Effector memory CD4-positive, alpha-beta T cell (primary cell): ENCODE measurements around the gene AFG3L2.
A peak's percentile ranks its signal among the peaks of the same experiment; 100 is the strongest.

Experiments
- DNase-seq, 3 donors: peaks; one replicate each; pipeline ENCODE4 v3.0.0-alpha.2; 2020
- H3K27ac ChIP-seq: 2 replicates; pipeline ENCODE4 v1.7.0; 2013; ENCODE audit warnings: mild to moderate bottlenecking, low read length, moderate library complexity; ENCODE audit not compliant: insufficient read depth, poor library complexity, severe bottlenecking
- H3K27me3 ChIP-seq: replicated peaks from 2 replicates; pipeline ENCODE4 v1.7.0; 2013; ENCODE audit warnings: mild to moderate bottlenecking, low read length; ENCODE audit not compliant: insufficient read depth, control insufficient read depth, poor library complexity, severe bottlenecking
- H3K36me3 ChIP-seq: 2 replicates; pipeline ENCODE4 v1.7.0; 2013; ENCODE audit warnings: mild to moderate bottlenecking, low read length, moderate library complexity; ENCODE audit not compliant: control insufficient read depth, insufficient read depth
- H3K4me1 ChIP-seq: 2 replicates; pipeline ENCODE4 v1.7.0; 2013; ENCODE audit warnings: low read length, mild to moderate bottlenecking; ENCODE audit not compliant: control insufficient read depth, insufficient read depth, poor library complexity, severe bottlenecking
- H3K4me3 ChIP-seq: 2 replicates; pipeline ENCODE4 v1.7.0; 2013; ENCODE audit warnings: low read length, low read depth, mild to moderate bottlenecking; ENCODE audit not compliant: insufficient read depth, poor library complexity, severe bottlenecking
- H3K9me3 ChIP-seq: 2 replicates; pipeline ENCODE4 v1.7.0; 2013; ENCODE audit warnings: mild to moderate bottlenecking, low read length, moderate library complexity; ENCODE audit not compliant: control insufficient read depth
- total RNA-seq, 3 donors: gene quantifications; one replicate each; lab custom pipeline; 2026; lab: John Stamatoyannopoulos, UW

AFG3L2 gene
- total RNA-seq = 46.6 to 63.6 (median 56.9) reads per million in 3 donors

DNA sequence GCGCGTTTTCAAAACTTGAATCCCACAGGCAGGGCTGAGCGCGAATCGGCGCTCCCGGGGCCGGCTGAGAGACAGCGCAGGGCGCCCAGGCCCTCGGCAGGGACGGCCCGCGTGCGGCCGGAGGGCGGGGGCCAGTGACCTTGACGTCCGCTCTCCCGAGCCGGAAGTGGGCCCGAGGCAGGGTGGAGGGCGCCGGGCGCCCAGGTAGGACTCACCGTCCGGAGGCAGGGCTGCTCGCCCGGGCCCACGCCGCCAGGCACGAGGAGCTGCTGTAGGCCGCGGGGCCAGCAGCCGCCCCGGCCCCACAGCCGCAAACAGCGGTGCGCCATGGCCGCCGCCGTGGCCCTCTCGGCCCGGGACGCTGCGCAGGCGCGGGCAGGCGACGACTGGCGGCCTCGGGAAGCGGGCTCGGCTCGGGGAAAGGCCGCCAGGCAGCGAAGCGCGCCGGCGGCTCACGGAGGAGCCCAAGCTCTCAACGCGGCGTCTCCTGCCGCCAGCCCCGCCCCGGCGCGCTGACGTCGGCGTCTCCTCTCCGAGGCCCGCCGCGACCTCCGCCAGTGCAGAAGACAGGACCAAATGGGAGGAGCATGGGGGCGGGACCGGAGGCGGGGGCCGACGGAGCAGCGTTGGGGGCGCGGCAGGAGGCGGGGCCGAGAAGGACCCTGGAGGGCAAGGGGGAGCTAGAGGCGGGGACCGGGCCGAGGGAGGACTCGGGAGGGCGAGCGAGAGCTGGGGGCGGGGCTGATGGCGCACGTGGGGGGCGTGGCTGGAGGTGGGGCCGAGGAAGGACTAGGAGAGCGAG is at the start of gene AFG3L2:
Gene AFG3L2 (minus strand): TSS at position 474 of the 802 bp plus-strand sequence. CDS start 145 bp downstream, at position 329.
- DNase-seq = peak; percentile 100
- peak within 1 kb of the TSS; percentile 76 for H3K4me3 ChIP-seq
- peak within 1 kb of the TSS; percentile 93 for H3K27ac ChIP-seq
- H3K36me3 ChIP-seq = no peaks in the 10 kb centered on the region
- no peaks in the 10 kb centered on the region for H3K9me3 ChIP-seq
- peaks cover 21% of the 10 kb centered on the region for H3K4me1 ChIP-seq
- no peaks in the 10 kb centered on the region for H3K27me3 ChIP-seq

DNA sequence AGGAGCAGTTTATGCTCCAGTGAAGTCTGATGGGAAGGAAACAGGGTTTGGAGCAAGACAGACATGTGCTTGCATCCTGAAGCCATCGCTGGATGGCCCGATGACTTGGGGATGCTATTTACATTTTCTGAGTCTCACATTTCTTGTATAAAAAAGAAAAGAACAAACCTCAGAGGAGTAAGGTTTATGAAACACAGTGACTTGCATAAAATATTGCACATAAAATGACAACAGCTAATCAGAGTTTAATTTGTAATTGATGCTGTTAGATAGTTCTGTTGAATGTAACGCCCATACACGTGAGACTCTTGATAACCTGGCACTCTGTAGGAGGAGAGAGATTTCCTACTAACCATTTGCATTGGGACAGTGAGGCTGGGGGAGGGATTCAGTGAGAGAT is 47.2 kb upstream of the AFG3L2 start:
- Histone ChIP-seq H3K27ac (no peak overlapping the region), H3K4me3 (no peak overlapping the region), H3K36me3 (no peaks in the 10 kb centered on the region)

DNA sequence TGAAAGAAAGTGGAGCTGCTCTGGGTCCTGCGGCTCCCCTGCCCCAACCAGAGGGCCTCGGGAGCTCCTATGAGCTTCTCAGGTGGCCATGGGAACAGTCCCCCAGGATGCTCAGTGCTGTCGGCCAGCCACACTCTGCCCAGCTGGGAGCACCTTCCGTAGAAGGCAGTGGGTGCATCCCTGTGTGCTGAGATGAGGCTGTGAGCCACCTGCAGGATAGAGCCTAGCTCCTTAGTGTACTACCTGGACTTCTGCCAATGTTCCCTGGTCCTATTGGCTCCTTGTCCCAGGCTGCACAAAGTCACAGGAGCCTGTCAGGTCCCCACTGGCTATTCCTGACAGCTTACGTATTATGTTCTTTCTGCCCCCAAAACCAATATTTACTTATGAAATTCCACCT is 46.8 kb upstream of the AFG3L2 start:
- H3K9me3 ChIP-seq = no peaks in the 10 kb centered on the region
- no peaks in the 10 kb centered on the region for H3K27me3 ChIP-seq
- H3K4me3 ChIP-seq = no peak overlapping the region
- DNase-seq = no peak
- H3K4me1 ChIP-seq = no peaks in the 10 kb centered on the region
- no peak overlapping the region for H3K27ac ChIP-seq
- H3K36me3 ChIP-seq = no peaks in the 10 kb centered on the region

More for the DNA sequence above, 47.2 kb upstream of the AFG3L2 start:
- Histone ChIP-seq H3K4me1 (no peaks in the 10 kb centered on the region), H3K27me3 (no peaks in the 10 kb centered on the region), H3K9me3 (no peaks in the 10 kb centered on the region)
- no peak for DNase-seq

DNA sequence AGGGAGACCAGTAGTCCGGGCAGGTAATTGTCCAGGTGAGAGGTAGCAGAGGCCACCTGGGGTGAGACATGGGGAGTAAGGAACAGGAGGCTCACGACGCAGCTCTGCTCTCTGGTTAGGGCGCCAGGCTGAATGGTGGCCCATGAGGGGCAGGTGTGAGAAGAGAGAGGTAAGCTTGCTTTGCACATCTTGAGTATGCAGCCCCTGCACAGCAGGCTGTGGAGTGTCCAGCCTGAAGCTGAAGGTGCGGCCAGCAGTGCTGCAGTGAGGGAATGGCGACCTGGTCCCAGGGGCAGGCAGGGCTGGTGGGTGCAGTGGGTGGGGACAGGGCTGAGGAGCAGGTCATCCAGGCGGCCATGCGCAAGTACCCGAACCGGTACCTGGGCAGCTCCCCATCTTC is 46.4 kb upstream of the AFG3L2 start:
- Histone ChIP-seq H3K27ac (no peak overlapping the region), H3K4me3 (no peak overlapping the region), H3K36me3 (no peaks in the 10 kb centered on the region), H3K27me3 (no peaks in the 10 kb centered on the region), H3K4me1 (no peaks in the 10 kb centered on the region), H3K9me3 (no peaks in the 10 kb centered on the region)
- no peak for DNase-seq

DNA sequence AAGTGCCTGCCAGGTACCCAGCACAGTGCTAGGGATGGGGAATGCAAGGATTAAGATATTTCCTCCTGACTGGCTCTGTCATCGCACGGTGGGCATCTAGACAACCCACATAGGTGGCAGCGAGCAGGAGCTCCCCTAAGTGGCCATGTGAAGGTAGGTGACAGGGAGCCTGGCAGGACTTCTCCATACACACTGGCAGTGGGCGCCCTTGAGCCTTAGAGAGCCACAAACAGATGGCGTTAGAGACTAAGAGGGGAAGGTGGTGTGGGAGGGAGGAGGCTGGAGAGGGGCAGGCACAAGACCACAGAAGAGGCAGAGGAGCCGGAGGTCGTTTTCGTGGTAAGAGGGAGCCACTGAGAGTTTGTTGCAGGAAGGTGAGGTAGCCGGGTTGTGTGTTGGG is 45.9 kb upstream of the AFG3L2 start:
- DNase-seq = no peak
- no peak overlapping the region for H3K27ac ChIP-seq

DNA sequence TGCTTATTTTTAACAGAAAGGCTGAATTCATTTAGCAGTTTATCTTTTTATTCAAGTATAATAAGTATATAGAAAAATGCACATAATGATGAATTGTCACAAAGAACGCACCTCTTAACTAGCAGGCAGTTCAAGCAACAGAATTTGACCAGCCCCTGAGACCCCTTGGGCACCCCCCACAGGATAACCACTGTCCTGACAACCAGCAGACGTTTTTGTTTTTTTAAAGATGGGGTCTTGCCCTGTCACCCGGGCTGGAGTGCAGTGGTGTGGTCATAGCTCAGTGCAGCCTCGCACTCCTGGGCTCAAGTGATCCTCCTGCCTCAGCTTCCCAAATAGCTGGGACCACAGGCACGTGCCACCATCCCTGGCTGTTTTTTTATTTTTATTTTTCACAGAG is 44.7 kb upstream of the AFG3L2 start:
- no peaks in the 10 kb centered on the region for H3K27me3 ChIP-seq

More for the DNA sequence above, 45.9 kb upstream of the AFG3L2 start:
- Histone ChIP-seq H3K27me3 (no peaks in the 10 kb centered on the region), H3K4me1 (no peaks in the 10 kb centered on the region), H3K9me3 (no peaks in the 10 kb centered on the region), H3K4me3 (no peak overlapping the region), H3K36me3 (no peaks in the 10 kb centered on the region)

DNA sequence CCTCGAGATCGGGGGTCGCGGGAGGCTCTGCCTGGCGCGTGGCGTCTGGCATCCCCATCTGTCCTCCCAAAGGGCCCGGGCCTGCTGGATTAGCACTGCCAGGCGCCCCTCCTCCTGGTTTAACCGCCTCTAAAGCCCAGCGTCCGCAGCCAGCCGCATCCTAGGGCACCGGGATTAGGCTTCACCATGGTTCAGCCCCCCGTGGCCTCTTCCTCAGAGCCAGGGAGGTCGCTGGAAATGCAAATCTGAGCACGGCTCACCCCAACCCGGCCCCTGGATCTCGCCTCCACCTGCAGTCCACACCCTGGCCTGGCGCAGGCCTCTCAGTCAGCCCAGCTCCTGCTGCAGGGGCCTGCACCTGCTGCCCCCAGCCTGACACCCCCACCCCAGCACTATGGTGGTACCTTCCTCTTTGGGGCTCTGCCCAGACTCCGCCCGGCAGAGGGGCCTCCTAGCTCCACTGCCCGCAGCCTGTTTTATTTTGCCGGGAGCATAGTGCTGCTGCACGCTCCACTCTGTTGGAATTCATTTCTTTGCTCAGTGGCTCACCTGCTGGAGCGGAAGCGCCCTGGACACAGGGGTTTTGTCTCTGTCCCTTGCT is 43.9 kb upstream of the AFG3L2 start:
- Histone ChIP-seq H3K36me3 (no peaks in the 10 kb centered on the region), H3K9me3 (no peaks in the 10 kb centered on the region), H3K27me3 (no peaks in the 10 kb centered on the region), H3K4me3 (no peak overlapping the region), H3K27ac (no peak overlapping the region), H3K4me1 (no peaks in the 10 kb centered on the region)
- DNase-seq = no peak

More for the DNA sequence above, 44.7 kb upstream of the AFG3L2 start:
- DNase-seq = no peak
- Histone ChIP-seq H3K4me3 (no peak overlapping the region), H3K9me3 (no peaks in the 10 kb centered on the region), H3K4me1 (no peaks in the 10 kb centered on the region), H3K36me3 (no peaks in the 10 kb centered on the region), H3K27ac (no peak overlapping the region)

DNA sequence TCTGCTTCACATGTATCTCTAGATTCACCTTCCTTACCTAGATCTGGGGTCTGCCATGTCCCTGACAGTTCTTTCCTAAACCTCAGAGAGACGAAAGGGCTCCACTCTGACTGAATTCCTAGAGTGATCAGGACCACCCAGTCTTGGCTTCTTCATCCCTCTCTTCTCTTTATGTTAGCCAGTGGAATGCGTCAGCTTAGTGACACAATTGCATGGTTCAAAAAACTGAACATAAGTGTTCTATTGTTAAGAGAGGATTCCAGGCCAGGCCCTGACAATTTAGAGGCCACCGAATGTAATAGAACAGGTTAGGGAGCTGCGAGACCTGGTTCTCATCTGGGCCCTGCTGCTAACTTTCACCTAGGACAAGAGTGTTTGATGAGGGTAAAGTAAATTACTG is 40.7 kb upstream of the AFG3L2 start:
- no peak for DNase-seq
- Histone ChIP-seq H3K27me3 (no peaks in the 10 kb centered on the region), H3K4me3 (no peak overlapping the region), H3K4me1 (no peaks in the 10 kb centered on the region), H3K9me3 (no peaks in the 10 kb centered on the region), H3K36me3 (no peaks in the 10 kb centered on the region), H3K27ac (no peak overlapping the region)

DNA sequence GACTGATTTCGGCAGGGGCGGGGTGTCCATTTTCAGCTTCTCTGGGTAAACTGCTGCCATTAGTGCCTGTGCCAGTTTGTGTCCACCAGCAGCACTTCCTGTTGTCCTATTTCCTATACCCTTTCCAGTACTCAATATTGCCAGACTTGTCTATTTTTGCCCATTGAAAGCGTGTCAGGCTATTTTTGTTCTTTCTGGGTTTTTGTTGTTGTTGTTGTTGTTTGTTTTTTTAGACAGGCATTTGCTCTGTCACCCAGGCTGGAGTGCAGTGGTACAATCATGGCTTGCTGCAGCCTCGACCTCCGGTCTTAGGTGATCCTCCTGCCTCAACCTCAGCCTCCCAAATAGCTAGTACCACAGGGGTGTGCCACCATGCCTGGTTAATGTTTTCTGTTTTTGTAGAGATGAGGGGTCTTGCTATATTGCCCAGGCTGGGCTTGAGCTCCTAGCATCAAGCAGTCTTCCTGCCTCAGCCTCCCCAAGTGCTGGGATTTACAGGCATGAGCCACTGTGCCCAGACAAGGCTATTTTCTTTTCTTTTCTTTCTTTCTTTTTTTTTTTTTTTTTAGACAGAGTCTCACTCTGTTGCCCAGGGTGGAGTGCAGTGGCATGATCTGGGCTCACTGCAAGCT is 39.2 kb upstream of the AFG3L2 start:
- Histone ChIP-seq H3K27me3 (no peaks in the 10 kb centered on the region), H3K4me3 (no peak overlapping the region), H3K4me1 (no peaks in the 10 kb centered on the region), H3K27ac (no peak overlapping the region), H3K9me3 (no peaks in the 10 kb centered on the region), H3K36me3 (no peaks in the 10 kb centered on the region)
- DNase-seq = no peak

DNA sequence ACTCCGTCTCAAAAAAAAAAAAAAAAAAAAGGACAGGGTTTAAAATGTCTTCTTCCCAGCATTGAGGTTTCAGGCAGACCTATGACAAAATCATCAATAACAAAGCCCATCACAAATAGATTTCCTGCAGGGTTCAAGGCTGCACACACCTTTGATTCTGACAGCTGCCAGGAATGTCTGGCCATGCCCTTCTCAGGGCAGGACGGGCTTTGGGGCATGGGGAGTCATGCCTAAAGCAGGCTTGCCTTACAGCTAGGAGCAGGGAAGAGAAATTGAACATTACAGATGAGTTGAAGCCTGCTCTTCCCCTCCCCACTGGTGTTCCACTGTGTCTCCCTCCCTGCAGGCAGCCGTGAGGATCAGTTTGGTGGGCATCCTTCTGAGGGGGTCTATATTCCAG is 34.4 kb upstream of the AFG3L2 start:
- H3K4me3 ChIP-seq = no peak overlapping the region
- no peaks in the 10 kb centered on the region for H3K9me3 ChIP-seq
- H3K36me3 ChIP-seq = no peaks in the 10 kb centered on the region
- no peak for DNase-seq
- peaks cover 10% of the 10 kb centered on the region for H3K4me1 ChIP-seq
- no peaks in the 10 kb centered on the region for H3K27me3 ChIP-seq
- no peak overlapping the region for H3K27ac ChIP-seq
